HG03045 (cell line): ENCODE data around the gene OGFOD2.

ENCODE experiments used
- ATAC-seq: cut with Tn5 transposase; IDR thresholded peaks from one replicate; pipeline ENCODE4 v1.9.1; 2021; ENCODE audit warnings: mild to moderate bottlenecking, moderate library complexity; ENCODE audit not compliant: unreplicated experiment

The OGFOD2 gene

GRCh38 chr12:122988036-122988435 lies 13.0 kb downstream of the OGFOD2 start:
- no peak for ATAC-seq

DNA sequence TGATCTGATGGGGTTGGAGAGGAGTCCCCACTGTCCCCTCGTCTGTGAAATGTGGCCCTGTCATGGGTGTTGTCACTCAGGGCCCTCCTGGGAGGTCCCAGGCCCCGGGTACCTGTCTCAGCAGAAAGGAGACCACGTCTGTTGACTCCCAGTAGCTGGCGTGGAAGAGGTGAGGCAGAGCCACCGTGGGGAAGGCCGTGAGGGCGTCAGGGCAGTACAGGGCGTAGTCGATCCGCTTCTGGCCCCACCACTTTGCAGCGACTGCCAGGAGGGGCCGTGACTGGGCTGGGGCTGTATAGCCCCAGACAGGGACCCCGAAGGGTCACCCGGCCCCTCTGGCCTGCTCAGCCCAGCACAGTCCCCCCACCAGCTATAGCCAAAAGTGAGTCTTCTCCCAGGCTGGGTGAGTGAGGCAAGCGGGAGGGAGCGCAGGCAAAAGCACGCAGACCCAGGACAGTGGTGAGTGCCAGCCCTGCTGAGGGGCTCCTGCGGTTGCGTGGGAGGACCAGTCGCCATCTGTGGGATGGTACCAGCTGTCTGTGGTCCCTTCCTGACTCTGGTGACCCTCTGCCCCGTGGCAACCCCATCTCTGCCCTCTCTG lies 13.7 kb downstream of the OGFOD2 start:
- no peak for ATAC-seq

- ATAC-seq, result no peak
These were observed 14.3 kb downstream of the OGFOD2 start for GRCh38 chr12:122989225-122989839.

GRCh38 chr12:122989874-122990419 lies 14.9 kb downstream of the OGFOD2 start:
- no peak for ATAC-seq

- no peak for ATAC-seq
These were observed 15.5 kb downstream of the OGFOD2 start for GRCh38 chr12:122990561-122990960.

GRCh38 chr12:122990961-122991622 lies 16.0 kb downstream of the OGFOD2 start:
- no peak for ATAC-seq

- no peak for ATAC-seq
These were observed 16.7 kb downstream of the OGFOD2 start for GRCh38 chr12:122991623-122992275.

DNA sequence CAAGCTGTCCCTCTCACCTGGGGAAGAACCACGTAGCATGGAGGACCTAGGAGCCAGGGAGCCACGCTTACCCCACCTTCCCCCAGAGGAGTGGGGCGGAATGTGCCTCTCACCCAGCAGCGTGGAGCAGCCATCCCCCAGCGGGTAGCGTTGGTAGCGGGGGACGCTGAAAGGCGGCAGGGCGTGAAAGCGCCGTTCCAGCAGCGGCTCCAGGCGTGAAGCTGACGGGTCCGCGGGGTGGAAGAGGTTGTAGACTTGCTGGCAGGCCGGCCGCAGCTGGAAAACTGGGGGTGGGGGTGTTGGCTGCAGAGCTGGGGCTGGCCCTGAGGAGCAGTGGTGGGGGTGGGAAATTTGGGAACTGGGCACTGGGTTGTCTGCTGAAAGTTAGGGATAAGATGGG lies 17.3 kb downstream of the OGFOD2 start:
- ATAC-seq, result no peak

DNA sequence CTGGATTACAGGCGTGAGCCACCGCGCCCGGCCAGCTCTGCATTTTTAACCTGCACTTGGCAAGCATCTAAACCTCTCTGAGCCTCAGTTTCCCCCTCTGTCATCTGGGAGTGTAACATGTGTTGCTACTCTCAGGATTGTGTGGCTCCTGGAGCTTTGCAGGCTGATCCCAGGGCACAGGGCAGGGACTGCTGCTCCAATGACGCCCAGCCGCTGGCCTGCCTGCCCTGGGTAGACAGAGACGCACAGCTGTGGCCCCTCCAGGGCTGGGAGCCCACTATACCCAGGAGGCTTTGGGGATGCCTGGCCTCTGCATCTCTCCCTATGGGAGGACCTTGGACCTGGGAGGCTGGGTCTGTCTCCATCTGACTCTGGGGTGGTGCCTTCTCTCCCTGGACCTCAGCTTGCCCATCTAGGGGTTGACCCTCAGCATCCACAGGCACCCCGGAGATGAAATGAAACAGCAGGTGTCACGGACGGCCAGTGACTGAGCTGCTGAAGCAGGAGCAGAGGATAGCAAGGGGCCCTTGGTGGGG lies 19.2 kb downstream of the OGFOD2 start:
- no peak for ATAC-seq

DNA sequence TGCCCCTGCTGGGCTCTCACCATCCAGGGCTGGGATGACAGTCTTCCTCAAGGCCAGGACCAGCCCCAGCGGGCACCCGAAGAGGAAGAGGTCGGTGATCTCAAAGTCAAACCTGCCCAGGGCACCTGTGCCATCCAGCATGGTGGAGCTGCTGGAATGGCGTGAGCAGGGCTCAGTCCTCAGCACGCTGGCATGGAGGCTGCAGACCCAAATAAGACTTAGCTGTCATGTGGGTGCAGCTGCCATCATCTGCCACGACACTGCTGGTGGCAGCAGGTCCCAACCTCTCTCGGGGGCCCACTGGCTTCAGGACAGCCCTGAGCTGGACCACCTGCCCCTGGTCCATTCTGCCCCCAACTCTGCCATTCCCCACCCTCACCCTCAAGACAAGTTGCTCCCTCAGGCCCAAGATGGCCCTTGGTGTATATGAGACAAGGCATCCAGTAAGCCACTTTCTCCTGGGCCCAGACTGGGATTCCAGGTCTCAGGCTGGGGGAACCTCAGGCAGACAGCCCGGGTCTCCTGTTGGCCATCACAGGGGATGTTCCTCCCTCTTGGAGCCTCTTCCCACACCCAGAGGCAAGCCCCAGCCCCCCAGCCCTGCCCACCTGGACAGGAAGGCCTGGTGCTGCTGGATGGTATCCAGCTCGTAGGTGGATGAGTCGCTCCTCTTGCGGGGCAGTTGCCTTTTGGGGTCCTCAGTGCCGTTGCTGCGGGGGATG lies 19.9 kb downstream of the OGFOD2 start:
- no peak for ATAC-seq

- ATAC-seq, result no peak
These were observed 20.6 kb downstream of the OGFOD2 start for GRCh38 chr12:122995503-122996187.

GRCh38 chr12:122996188-122996601 lies 21.2 kb downstream of the OGFOD2 start:
- ATAC-seq, result no peak

- ATAC-seq, result no peak
These were observed 21.7 kb downstream of the OGFOD2 start for GRCh38 chr12:122996621-122997342.

DNA sequence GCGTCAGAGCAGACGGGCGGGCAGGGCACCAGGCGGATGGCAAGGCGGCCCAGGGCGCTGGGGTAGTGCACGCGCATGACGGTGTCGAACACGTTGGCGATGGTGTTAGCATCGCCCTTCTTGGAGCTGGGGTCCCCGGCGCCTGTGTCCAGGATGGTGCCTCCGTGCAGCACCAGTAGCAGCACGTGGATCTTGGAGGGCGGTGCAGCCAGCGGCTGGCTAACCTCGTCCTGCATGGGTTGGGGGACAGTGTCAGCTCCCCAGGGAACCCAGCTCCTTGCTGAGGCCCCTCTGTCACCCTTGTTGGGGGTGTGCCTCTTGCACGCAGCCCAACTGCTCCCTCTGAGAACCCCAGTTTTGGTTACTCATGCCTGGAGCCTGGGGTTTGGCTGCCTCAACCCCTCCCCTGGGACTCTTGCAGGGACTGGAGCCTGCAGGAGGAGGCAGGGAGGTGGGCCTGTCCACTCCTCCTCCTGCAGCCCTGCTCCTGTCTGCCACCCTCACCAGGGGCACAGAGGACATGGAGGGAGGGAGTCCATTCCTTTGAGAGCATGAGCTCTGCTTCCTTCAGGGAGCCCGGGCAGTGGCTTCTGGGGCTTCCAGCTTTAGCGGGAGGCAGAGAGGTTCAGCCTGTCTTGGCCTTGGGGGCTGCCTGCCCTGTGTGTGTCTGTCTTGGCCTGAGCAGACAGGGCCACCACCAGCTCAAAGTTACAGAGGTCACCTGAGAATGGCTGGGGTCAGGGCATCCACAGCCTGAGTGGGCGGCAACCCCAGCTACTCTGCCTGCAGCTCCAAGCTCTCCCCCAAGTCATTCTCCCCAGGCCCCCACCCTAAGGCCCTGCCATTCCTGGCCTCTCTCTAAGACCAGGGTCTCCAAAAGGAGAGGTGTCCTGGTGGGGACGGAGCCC lies 22.6 kb downstream of the OGFOD2 start:
- ATAC-seq, result no peak

GRCh38 chr12:122998316-122998715 lies 23.3 kb downstream of the OGFOD2 start:
- no peak for ATAC-seq

DNA sequence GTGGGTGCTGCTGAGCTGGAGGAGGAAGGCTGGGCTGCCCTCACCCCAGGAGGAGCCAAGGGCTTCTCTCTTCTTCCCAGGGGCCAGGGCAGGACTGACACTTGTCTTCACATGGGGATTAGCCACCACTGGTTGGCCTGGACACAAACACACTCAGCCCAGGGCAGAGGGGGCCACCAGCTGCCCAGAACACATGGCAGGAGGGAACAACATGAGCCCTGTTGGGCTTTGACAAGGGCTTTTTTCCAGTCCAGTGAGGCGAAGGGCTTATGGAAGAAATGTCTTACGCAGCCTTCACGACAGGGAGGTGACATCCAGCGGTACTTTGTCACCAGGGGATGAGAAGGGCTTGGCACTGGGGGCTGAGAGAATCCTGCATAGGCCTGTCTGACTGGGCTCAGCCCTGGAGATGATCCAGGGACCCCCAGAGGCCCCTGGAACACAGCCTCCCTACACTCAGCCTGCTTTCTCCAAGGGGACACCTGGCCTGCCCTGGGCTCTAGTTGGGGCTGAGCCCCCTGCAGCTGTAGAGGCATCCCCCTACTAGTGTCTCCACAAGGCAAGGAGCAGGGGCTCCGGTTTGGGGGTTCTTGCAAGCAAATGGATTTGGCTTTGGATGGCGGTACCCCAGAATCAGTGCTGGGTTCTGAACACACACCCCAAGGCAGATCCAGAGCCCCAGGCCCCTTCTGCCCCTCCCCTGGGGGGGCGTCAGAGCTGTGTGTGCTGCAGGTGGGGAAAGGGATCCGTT lies 24.3 kb downstream of the OGFOD2 start:
- no peak for ATAC-seq

- no peak for ATAC-seq
These were observed 25.0 kb downstream of the OGFOD2 start for GRCh38 chr12:122999986-123000420.

GRCh38 chr12:123000578-123000977 lies 25.5 kb downstream of the OGFOD2 start:
- no peak for ATAC-seq
